BLaER1 treated with 17β-estradiol and CSF1 and Interleukin-3, amounts not matched to agents 10 nM and 100 nM (cell line): Measurements from ENCODE around the gene SLC41A3.

Experiments
- H3K27ac ChIP-seq, 11 experiments: shearing (Covaris generic); formaldehyde crosslinking; 2 replicates each; pipeline ENCODE4 v1.8.1; 2022
- H3K27me3 ChIP-seq, 11 experiments: shearing (Covaris generic); formaldehyde crosslinking; 2 replicates each; pipeline ENCODE4 v1.8.1; 2022
- H3K36me3 ChIP-seq, 11 experiments: shearing (Covaris generic); formaldehyde crosslinking; 2 replicates each; pipeline ENCODE4 v1.8.1; 2022
- H3K4me1 ChIP-seq, 10 experiments: shearing (Covaris generic); formaldehyde crosslinking; 2 replicates each; pipeline ENCODE4 v1.8.1; 2022
- H3K4me2 ChIP-seq, 11 experiments: shearing (Covaris generic); formaldehyde crosslinking; 2 replicates each; pipeline ENCODE4 v1.8.1; 2022
- H3K4me3 ChIP-seq, 10 experiments: shearing (Covaris generic); formaldehyde crosslinking; 2 replicates each; pipeline ENCODE4 v1.8.1; 2022
- H3K9ac ChIP-seq, 11 experiments: shearing (Covaris generic); formaldehyde crosslinking; 2 replicates each; pipeline ENCODE4 v1.8.1; 2022
- H3K9me3 ChIP-seq, 11 experiments: shearing (Covaris generic); formaldehyde crosslinking; replicated peaks in 1 of 11; 2 replicates each; pipeline ENCODE4 v1.8.1; 2022
- H4K20me1 ChIP-seq, 11 experiments: shearing (Covaris generic); formaldehyde crosslinking; 2 replicates each; pipeline ENCODE4 v1.8.1; 2022
- Cebpa-rat ChIP-seq, 11 experiments: shearing (Covaris generic); IDR thresholded peaks; 2 replicates each; pipeline ENCODE4 v1.8.1; 2022

Gene SLC41A3

DNA sequence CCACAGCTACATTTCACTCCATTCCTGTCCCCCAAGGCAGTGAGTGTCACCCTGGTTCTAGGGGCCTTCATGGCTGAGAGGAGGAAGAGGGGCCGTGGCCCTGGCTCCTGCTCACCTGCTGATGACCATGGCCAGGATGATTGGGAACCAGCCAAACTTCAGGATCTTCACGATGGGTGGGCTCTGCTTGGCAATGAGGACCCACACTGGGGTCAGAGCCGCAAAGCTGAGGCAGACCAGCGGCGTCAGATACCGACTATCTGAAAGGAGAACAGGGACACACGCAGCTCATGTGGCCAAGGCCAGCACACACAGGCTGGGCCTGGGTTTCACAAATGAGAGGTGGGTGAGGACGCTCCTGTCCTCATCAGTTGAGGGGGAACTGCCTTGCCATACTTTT lies 67.3 kb downstream of the SLC41A3 start:
- H3K36me3 ChIP-seq, result peaks cover 0 to 47% (median 35%) of the 10 kb centered on the region in 11 experiments; a peak in 20 of 22 replicates
- H4K20me1 ChIP-seq, result no peaks in the 10 kb centered on the region; a peak in 2 of 22 replicates
- H3K27me3 ChIP-seq, result no peaks in the 10 kb centered on the region
- no peaks in the 10 kb centered on the region for H3K4me1 ChIP-seq
- no peak overlapping the region for H3K9ac ChIP-seq
- TF ChIP-seq Cebpa-rat (IDR thresholded peaks at IDR 0.05), result no peak
- no peak overlapping the region for H3K27ac ChIP-seq
- no peaks in the 10 kb centered on the region for H3K9me3 ChIP-seq
- no peak overlapping the region for H3K4me2 ChIP-seq
- H3K4me3 ChIP-seq, result no peak overlapping the region

DNA sequence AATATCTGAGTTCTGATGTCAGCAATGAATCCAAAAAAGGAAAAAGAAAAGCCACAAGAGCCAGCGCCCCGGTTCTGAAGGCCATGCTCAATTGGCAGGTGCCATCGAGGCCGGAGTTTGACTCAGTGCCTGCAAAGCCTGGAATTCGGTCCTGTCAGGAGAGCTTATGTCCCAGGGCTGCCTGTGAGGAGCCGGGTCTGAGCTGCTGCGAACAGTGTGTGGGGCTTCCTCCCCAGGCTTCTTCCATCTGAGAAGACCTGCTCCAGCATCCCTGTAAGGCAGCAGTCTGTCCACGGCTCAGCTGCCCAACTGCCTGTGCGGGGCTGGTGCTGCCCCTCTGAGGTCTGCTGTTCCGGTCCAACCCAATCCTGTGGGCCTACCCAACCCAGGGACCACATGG lies 68.8 kb downstream of the SLC41A3 start:
- Histone ChIP-seq H3K27ac (no peak overlapping the region), H3K9me3 (peaks cover 0 to 5% (median 0%) of the 10 kb centered on the region in 11 experiments; a peak in 1 of 22 replicates), H3K9ac (no peak overlapping the region), H3K4me3 (no peak overlapping the region), H3K27me3 (no peaks in the 10 kb centered on the region), H3K36me3 (peaks cover 6 to 57% (median 44%) of the 10 kb centered on the region in 11 experiments), H3K4me2 (no peak overlapping the region), H4K20me1 (no peaks in the 10 kb centered on the region; a peak in 2 of 22 replicates), H3K4me1 (no peaks in the 10 kb centered on the region)
- TF ChIP-seq Cebpa-rat (IDR thresholded peaks at IDR 0.05), result no peak

DNA sequence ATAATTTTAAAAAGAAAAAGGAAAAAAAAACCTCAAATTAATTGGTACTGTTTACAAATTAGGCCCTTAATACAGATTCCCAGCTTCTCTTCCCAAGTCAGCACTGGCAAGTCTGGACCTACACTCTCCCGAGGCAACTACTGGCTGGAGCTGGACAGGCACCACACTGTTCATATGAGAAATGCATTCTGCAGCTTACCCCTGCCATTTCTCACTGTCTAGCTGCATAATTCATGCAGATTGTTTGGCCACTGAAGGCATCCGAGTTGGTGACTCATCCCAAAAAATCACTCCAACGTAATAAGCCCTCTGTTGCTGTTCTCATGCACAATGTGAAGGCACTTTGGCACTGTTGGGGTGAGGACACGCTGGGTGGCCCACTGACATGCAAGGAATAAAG lies 69.7 kb downstream of the SLC41A3 start:
- H3K36me3 ChIP-seq, result peaks cover 6 to 58% (median 43%) of the 10 kb centered on the region in 11 experiments
- TF ChIP-seq Cebpa-rat (IDR thresholded peaks at IDR 0.05), result no peak

DNA sequence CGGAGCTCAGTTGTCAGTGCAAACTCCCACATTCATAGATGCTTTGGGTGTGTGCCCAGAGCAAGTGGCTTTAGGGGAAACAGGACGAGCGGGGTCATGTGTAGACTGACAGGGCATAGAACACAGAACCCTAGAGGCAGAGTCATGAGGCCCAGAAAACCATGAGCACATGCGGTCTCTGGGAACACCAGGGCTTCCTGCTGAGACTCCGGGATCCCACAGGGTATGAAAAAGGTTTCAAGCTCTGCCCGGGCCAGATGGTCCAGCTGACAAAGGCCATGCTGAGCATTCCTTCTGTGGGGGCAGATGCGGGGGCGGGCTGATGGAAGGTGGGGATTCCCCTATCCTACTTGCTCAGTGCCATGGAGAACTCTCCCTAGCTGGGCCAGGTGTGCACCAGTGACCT lies 70.2 kb downstream of the SLC41A3 start:
- Histone ChIP-seq H3K27ac (no peak overlapping the region), H3K4me2 (no peak overlapping the region), H3K4me3 (no peak overlapping the region), H3K9me3 (peaks cover 0 to 5% (median 0%) of the 10 kb centered on the region in 11 experiments; a peak in 1 of 22 replicates), H3K9ac (no peak overlapping the region), H3K36me3 (peaks cover 6 to 62% (median 44%) of the 10 kb centered on the region in 11 experiments), H4K20me1 (no peaks in the 10 kb centered on the region; a peak in 1 of 22 replicates), H3K4me1 (no peaks in the 10 kb centered on the region), H3K27me3 (no peaks in the 10 kb centered on the region)
- no peak for TF ChIP-seq Cebpa-rat (IDR thresholded peaks at IDR 0.05)

More for the DNA sequence above, 69.7 kb downstream of the SLC41A3 start:
- Histone ChIP-seq H3K4me2 (no peak overlapping the region), H3K9ac (no peak overlapping the region), H3K27me3 (no peaks in the 10 kb centered on the region), H3K27ac (no peak overlapping the region), H3K4me1 (no peaks in the 10 kb centered on the region), H4K20me1 (no peaks in the 10 kb centered on the region; a peak in 1 of 22 replicates), H3K4me3 (no peak overlapping the region), H3K9me3 (peaks cover 0 to 5% (median 0%) of the 10 kb centered on the region in 11 experiments; a peak in 1 of 22 replicates)

DNA sequence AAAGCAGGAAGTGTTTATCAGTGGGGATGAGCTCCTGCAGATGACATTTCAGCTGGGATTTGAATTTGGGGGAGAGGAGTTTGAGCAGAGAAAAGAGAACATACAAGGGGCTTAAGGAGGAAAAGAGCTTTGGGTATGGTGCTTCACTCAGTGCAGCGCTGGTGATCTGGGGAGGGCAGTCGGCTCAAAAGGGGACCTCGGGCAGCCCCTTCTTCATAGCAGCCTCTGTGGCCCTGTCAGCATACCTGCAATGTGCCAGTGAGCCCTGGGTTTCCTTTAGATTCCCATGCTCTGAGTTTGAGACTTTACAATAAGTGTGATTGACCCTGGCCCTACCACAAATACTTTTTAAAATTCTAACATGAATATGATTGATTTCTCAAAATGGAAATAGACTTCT lies 74.7 kb downstream of the SLC41A3 start:
- Histone ChIP-seq H3K4me2 (no peak overlapping the region), H3K27ac (no peak overlapping the region), H3K4me3 (no peak overlapping the region), H3K27me3 (no peaks in the 10 kb centered on the region), H3K4me1 (no peaks in the 10 kb centered on the region), H3K36me3 (peaks cover 18 to 84% (median 54%) of the 10 kb centered on the region in 11 experiments), H3K9ac (no peak overlapping the region), H4K20me1 (no peaks in the 10 kb centered on the region; a peak in 1 of 22 replicates), H3K9me3 (peaks cover 0 to 5% (median 0%) of the 10 kb centered on the region in 11 experiments; a peak in 2 of 22 replicates)
- TF ChIP-seq Cebpa-rat (IDR thresholded peaks at IDR 0.05), result no peak

DNA sequence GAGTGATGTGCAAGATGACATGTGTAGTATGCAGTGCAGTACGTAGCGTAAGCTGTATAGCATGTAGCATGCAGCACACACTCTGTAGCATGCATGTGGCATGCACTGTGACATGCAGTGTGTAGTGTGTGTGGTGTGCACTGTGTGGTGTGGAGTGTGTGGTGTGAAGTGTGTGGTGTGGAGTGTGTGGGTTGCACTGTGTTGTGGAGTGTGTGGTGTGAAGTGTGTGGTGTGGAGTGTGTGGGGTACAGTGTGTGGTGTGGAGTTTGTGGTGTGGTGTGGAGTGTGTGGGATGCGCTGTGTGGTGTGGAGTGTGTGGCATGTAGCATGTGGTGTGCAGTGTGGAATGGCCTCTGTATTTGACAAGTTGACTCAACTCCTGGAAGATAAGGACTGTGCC lies 75.7 kb downstream of the SLC41A3 start:
- no peaks in the 10 kb centered on the region for H3K27me3 ChIP-seq
- H3K9me3 ChIP-seq, result peaks cover 0 to 5% (median 0%) of the 10 kb centered on the region in 11 experiments; a peak in 2 of 22 replicates
- peaks cover 0 to 5% (median 0%) of the 10 kb centered on the region in 10 experiments; a peak in 2 of 20 replicates for H3K4me1 ChIP-seq
- H3K27ac ChIP-seq, result no peak overlapping the region
- H3K36me3 ChIP-seq, result peaks cover 18 to 76% (median 50%) of the 10 kb centered on the region in 11 experiments
- H3K4me2 ChIP-seq, result no peak overlapping the region
- H4K20me1 ChIP-seq, result no peaks in the 10 kb centered on the region; a peak in 1 of 22 replicates
- H3K4me3 ChIP-seq, result no peak overlapping the region
- H3K9ac ChIP-seq, result no peak overlapping the region
- no peak for TF ChIP-seq Cebpa-rat (IDR thresholded peaks at IDR 0.05)

DNA sequence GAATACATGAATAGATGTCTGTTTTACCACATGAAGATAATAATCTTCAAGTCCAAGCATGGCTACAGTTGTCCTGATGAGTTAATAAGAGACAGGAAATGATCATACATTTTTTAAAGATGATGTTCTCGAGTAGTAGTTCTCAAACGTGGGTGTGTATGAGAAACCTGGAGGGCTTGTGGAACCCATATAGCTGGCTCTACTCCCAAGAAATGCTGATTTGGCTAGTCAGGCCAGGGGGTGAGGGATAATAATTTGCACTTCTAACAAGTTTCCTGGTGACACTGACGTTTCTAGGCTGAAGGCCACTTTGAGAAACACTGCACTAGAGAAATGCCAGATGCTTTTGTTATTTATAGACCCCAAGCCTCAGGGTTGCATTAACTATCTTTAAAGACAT lies 78.0 kb downstream of the SLC41A3 start:
- Histone ChIP-seq H3K4me3 (no peak overlapping the region), H3K4me2 (no peak overlapping the region), H3K27ac (no peak overlapping the region), H3K9ac (no peak overlapping the region), H4K20me1 (no peaks in the 10 kb centered on the region; a peak in 1 of 22 replicates), H3K4me1 (peaks cover 0 to 5% (median 0%) of the 10 kb centered on the region in 10 experiments; a peak in 2 of 20 replicates), H3K36me3 (peaks cover 17 to 59% (median 32%) of the 10 kb centered on the region in 11 experiments; a peak in 21 of 22 replicates), H3K9me3 (peaks cover 0 to 5% (median 0%) of the 10 kb centered on the region in 11 experiments; a peak in 2 of 22 replicates), H3K27me3 (no peaks in the 10 kb centered on the region)
- TF ChIP-seq Cebpa-rat (IDR thresholded peaks at IDR 0.05), result no peak

DNA sequence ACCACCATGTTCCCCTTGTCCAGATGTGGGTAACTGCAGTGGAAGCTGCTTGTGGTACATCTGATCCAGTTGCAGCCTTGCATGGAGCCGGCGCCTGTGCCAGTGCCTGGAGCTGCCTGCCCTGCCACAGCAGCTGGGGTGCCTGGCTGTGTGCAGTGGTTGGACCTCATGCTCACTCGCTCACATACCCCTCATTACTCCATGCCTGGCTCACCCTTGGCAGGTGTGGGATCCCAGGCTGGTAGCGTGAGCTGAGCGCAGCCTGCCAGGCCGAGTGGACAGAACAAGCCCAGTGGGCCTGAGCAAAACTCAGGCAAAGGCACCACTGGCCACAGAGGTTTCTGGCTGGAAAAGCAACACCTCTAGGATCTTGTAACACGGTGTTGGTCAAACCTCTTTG lies 79.2 kb downstream of the SLC41A3 start:
- H3K9ac ChIP-seq, result no peak overlapping the region
- no peak for TF ChIP-seq Cebpa-rat (IDR thresholded peaks at IDR 0.05)
- no peaks in the 10 kb centered on the region for H3K27me3 ChIP-seq
- H4K20me1 ChIP-seq, result no peaks in the 10 kb centered on the region
- H3K36me3 ChIP-seq, result peaks cover 10 to 48% (median 27%) of the 10 kb centered on the region in 11 experiments; a peak in 21 of 22 replicates
- H3K9me3 ChIP-seq, result peaks cover 0 to 4% (median 0%) of the 10 kb centered on the region in 11 experiments; a peak in 1 of 22 replicates
- H3K4me1 ChIP-seq, result peaks cover 0 to 5% (median 0%) of the 10 kb centered on the region in 10 experiments; a peak in 2 of 20 replicates
- H3K27ac ChIP-seq, result no peak overlapping the region
- no peak overlapping the region for H3K4me3 ChIP-seq
- H3K4me2 ChIP-seq, result no peak overlapping the region

DNA sequence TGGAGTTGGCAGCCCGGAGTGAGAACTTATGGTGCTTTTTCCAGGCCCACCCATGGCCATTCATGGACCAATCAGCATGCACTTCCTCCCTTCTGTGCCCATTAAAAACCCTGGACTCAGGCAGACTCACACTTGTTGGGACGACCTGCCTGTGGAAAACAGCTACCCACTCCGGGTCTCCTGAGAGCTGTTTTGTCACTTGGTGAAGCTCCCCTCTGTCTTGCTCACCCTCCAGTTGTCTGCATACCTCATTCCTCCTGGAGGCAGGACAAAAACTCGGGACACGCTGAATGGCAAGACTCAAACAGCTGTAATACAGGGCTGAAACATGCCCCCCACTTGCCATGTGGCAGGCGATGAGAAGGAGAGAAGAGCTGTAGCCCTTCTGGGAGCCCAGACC lies 79.7 kb downstream of the SLC41A3 start:
- TF ChIP-seq Cebpa-rat (IDR thresholded peaks at IDR 0.05), result no peak
- Histone ChIP-seq H3K27me3 (no peaks in the 10 kb centered on the region), H3K36me3 (peaks cover 10 to 46% (median 27%) of the 10 kb centered on the region in 11 experiments; a peak in 21 of 22 replicates), H4K20me1 (no peaks in the 10 kb centered on the region), H3K27ac (no peak overlapping the region), H3K4me3 (no peak overlapping the region), H3K9ac (no peak overlapping the region), H3K4me1 (peaks cover 0 to 5% (median 0%) of the 10 kb centered on the region in 10 experiments; a peak in 2 of 20 replicates), H3K4me2 (no peak overlapping the region), H3K9me3 (peaks cover 0 to 4% (median 0%) of the 10 kb centered on the region in 11 experiments; a peak in 1 of 22 replicates)
